Measurements from ENCODE around the gene ABCE1. TPM values are rescaled to one million over a fixed set of nuclear protein-coding genes. Genes with fewer than 3 reads are reported as not detected.

ABCE1 gene
- total RNA-seq, 1 experiment from 2014 or later: 183 TPM

DNA sequence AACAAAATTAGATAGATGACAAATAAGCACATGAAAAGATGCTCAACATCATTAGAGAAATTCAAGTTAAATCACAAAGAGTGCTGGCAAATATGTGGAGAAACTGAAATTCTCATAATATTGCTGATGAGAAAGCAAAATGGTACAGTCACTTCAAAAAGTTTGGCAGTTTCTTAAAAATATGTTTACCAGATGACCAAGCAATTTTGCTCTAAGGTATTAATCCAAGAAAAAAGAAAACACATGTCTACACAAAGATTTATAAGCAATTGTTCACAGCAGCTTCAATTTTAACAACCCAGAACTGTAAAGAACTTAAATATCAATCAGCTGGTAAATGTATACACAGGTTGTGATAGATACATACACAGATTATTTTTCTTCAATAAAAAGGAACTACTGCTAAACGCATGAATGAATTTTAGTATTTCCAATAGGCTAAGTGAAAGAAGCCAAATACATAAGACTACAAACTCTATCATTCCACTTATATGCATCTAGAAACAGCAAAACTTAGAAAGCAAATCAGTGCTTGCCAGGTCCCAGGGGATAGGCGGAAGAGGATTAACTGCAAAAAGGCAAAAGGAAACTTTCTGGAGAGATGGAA, 70.6 kb downstream of the ABCE1 start:
- no peak for DNase-seq (ENCODE audit: low spot score)
- in situ Hi-C loops (cut with HindIII; ENCODE audit: low sequenced_read_pairs): no loop called here

DNA sequence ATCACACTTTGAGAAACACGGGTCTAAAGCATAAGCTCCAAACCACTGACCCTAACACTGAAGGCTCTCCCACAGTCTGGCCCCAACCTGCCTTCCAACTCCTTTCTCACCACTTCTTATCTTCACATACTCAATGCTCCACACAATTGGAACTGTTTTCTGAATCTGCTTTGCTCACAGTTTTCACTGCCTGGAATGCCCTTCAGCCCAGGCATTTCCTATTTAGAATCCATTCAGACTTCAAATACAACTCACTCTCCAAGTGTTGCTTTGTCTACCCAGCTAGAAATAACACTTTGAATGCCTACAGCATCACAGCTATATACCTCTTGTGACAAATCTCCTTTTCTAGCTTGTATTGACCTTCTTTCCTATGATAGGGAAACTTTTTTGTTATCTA, 72.1 kb downstream of the ABCE1 start:
- no peak for DNase-seq (ENCODE audit: low spot score)
- in situ Hi-C loops (cut with HindIII; ENCODE audit: low sequenced_read_pairs): no loop called here

DNA sequence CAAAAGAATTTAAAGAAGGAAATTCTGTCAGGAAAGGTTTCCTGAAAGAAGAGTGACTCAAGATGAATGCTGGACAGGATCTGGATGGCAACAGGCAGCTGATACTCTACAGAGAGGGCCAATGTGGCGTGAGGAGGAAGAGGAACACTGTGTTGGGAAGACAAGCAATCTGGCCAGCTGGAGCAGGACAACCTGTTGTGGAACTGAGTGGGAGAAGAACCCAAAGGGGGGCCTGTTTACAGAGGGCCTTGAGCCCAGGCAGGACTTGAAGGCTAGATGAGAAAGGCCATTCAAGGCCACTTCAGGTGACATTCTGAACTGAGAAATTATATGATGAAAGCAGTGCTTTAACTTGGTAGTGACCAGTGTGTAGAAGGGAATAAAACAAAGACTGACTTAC, 73.8 kb downstream of the ABCE1 start:
- in situ Hi-C loops (cut with HindIII; ENCODE audit: low sequenced_read_pairs): no loop called here

DNA sequence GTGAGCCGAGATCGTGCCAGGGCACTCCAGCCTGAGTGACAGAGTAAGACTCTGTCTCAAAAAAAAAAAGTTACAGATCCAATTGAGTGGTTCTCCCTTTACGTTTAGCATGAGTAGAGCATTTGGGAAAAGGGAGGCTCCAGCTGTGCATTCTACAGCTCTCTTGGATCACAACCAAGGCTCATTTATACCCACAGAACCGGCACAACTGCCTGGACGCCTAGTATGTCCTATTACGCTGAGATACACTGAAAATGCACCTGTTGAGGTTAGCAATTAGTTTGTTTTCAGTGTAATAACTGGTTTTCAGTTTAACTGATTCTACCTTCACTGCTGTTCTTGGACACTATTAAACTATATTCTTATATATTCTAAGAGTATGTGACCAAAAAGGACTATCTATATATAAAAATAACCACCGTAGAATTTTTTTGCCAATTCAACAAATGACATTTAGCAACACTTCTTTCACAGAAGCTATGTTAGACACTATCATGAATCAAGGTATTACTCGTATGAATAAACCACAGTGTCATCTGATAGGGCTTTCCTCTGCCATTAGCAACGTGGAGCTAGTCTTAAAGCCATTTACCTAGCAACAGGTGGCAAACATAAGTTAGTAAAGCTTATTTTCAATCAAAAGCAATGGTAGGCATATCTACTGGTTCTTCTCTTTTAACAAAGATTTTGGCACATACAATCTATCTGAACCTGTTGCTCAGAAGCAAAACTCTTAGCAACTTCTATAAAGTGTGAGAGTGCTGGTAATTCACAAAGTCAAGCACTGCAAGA, 78.7 kb downstream of the ABCE1 start:
- in situ Hi-C loops (cut with HindIII; ENCODE audit: low sequenced_read_pairs): no loop called here
- no peak for DNase-seq (ENCODE audit: low spot score)

More for the DNA sequence above, 73.8 kb downstream of the ABCE1 start:
- no peak for DNase-seq (ENCODE audit: low spot score)

DNA sequence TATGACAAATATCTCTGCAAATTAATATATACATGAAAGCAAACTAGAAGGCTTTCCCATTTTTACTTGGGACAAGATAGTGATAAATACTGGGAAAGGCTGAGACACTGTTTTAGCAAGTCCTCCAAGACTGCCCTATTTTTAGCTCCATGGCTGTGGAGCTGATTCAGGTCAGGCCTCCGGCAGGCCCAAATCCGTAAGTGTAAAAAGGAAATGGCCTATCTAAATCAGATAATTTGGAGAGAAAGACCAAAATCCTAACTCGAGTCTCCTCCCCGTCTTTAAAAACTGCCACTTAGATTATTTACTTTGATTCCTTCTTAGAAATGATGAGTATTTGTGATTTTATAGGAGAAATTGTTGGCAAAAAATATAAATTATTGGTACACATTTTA, 79.4 kb downstream of the ABCE1 start:
- in situ Hi-C loops (cut with HindIII; ENCODE audit: low sequenced_read_pairs): no loop called here

DNA sequence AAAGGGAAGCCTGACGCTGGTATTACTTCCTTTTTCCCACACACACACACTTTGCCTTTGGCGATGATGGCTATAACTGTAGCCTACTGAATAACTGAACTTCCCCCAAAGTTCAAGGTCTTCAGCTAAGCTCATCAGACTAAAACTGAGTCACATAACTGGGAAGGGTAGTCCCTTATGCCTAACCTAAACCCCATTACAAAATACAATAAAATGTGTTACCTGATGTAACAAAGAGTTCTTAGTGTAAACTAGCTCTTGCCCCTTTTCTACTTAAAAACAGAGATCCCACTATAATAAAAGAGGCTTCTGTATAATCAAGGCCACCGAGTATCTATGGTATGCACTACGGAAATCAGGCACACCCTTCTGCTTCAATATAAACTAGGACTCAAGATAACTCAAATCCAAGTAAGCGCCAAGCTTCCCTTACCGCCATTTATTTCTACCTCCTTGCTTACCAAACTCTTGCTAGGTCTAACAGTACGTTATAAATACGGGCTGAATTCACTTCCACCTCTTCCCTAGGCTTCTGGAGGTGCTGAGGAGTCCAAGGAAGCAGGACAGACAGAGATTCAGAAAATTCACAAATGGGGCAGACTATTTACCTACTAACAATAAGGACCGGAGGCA, 79.9 kb downstream of the ABCE1 start:
- in situ Hi-C loops (cut with HindIII; ENCODE audit: low sequenced_read_pairs): no loop called here
- peak; percentile 47 for DNase-seq (ENCODE audit: low spot score)

More for the DNA sequence above, 79.4 kb downstream of the ABCE1 start:
- DNase-seq (ENCODE audit: low spot score): peak; percentile 63

DNA sequence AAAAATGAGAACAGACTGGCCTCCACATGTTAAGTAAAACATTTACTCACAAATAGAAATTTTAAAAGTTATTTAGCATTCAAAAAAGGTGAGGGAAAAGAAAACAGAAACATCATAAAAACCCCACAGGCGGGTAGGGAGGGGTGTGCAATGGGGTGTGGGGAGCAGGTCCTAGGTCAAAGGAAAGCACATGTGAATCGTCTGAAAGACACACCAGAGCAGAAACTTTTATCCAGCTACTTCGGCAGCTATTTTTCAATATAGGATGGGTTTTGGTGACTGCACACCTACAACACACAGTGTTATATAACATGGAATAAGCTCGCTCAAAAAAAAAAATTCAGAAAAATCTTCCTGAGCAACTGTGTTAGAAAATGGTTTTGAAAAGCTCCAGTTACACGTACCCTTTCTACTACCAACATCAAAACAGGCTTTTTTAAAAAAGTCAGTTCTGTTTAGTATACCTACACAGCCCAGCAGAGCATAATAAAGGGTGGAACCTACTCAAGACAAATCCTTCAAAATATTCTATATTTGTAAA, 80.7 kb downstream of the ABCE1 start:
- peak; percentile 50 for DNase-seq (ENCODE audit: low spot score)
- in situ Hi-C loops (cut with HindIII; ENCODE audit: low sequenced_read_pairs): no loop called here

Other genes starting within 250 kb of the ABCE1 start
- 52.4 and 71.6 TPM in 2 replicates for gene ANAPC10, start 115 bp upstream of the ABCE1 start, total RNA-seq (2014; rRNA removed; shearing (Covaris generic))
- 14.8 and 15.6 TPM in 2 replicates for gene OTUD4, start 82.3 kb downstream of the ABCE1 start, total RNA-seq (2014; rRNA removed; shearing (Covaris generic))